ENCODE measurements around the gene CAGE1. TPM values are rescaled to one million over a fixed set of nuclear protein-coding genes. Genes with fewer than 3 reads are reported as not detected.

CAGE1 gene
- total and polyA plus RNA-seq, 2 experiments from 2014 or later: 0.07 TPM; not detected in 1

GRCh38 chr6:7298113-7298512 lies 91.4 kb downstream of the CAGE1 start (continued):
- no peak for TF ChIP-seq ZNF462 (CRISPR knock-in tag; IDR thresholded peaks at IDR 0.05)

- no peaks in the 10 kb centered on the region for H3K9me3 Mint-ChIP-seq
- Histone ChIP-seq H3K4me2 (no peak overlapping the region), H3K9me2 (ENCODE audit: insufficient read depth) (no peaks in the 10 kb centered on the region), H3K4me3 (no peak overlapping the region), H3K27ac (ENCODE audit: low read depth) (no peak overlapping the region), H3K79me2 (replicated peaks; ENCODE audit: insufficient read depth) (peaks cover 3% of the 10 kb centered on the region; the same call in 1 of the 2 replicates), H4K20me1 (replicated peaks; ENCODE audit: insufficient read depth) (no peaks in the 10 kb centered on the region; the same call in 1 of the 2 replicates), H3K36me3 (ENCODE audit: insufficient read depth) (peaks cover 73% of the 10 kb centered on the region), H2AFZ (no peak overlapping the region), H3K4me1 (ENCODE audit: insufficient read depth) (no peaks in the 10 kb centered on the region), H3K27me3 (ENCODE audit: insufficient read depth) (no peaks in the 10 kb centered on the region), H3F3A (replicated peaks; ENCODE audit: low read depth) (no peaks in the 10 kb centered on the region)
- no peak overlapping the region for H3K27ac Mint-ChIP-seq
- DNase-seq (ENCODE audit: low spot score): no peak
- H3K27me3 Mint-ChIP-seq (ENCODE audit: insufficient read depth, low read depth, poor library complexity): no peaks in the 10 kb centered on the region
- no peak overlapping the region for H3K4me3 Mint-ChIP-seq
- ATAC-seq: no peak
- H3K36me3 Mint-ChIP-seq (ENCODE audit: low read depth): peaks cover 69% of the 10 kb centered on the region
- H3K4me1 Mint-ChIP-seq: no peaks in the 10 kb centered on the region
- TF ChIP-seq ZNF114 (CRISPR knock-in tag; IDR thresholded peaks at IDR 0.05) (no peak), ETS1 (IDR thresholded peaks at IDR 0.05) (no peak), EZH2phosphoT487 (IDR thresholded peaks at IDR 0.05; ENCODE audit: unreplicated experiment) (no peak), JUNB (IDR thresholded peaks at IDR 0.05; ENCODE audit: unreplicated experiment) (no peak), EZH2 (IDR thresholded peaks at IDR 0.05; ENCODE audit: low read depth, unreplicated experiment) (no peak), CTCF (conservative IDR thresholded peaks at IDR 0.05; ENCODE audit: low read depth in 2 of 2) (no peak), REST (IDR thresholded peaks at IDR 0.05; ENCODE audit: unreplicated experiment) (no peak), NANOG (IDR thresholded peaks at IDR 0.05; ENCODE audit: borderline replicate concordance) (no peak), STAT1 (IDR thresholded peaks at IDR 0.05; ENCODE audit: unreplicated experiment) (no peak), CREB1 (CRISPR knock-in tag; IDR thresholded peaks at IDR 0.05; ENCODE audit: low read depth) (no peak)
Measured at GRCh38 chr6:7296602-7297001, 92.9 kb downstream of the CAGE1 start.
